H1 (cell line): ENCODE data around the gene NDUFB2. TPM values are rescaled to one million over a fixed set of nuclear protein-coding genes. Genes with fewer than 3 reads are reported as not detected.

Experiments used
- HDAC2 ChIP-seq, 2 experiments: fragments of 300-600 bp in 1 of 2; sonication (generic) in 1 of 2; IDR thresholded peaks; 2 replicates each; pipeline ENCODE4 v1.6.1; 2011 to 2012; ENCODE audit warnings: low read depth in 2 of 2, low read length in 2 of 2, mild to moderate bottlenecking in 2 of 2, moderate library complexity in 2 of 2, borderline replicate concordance in 1 of 2, inconsistent platforms in 1 of 2
- polyA plus RNA-seq, 7 experiments: library from polyadenylated mRNA; depleted of rRNA in 3 of 7; stranded (reverse) in 5 of 7; unstranded in 2 of 7; fragments of >200 nt in 5 of 7; fragments of 200-250 nt in 2 of 7; gene quantifications; 1 replicate in 5 of 7; 2 replicates in 1 of 7; 4 replicates in 1 of 7; pipeline versions ENCODE4 v1.2.1 to v1.2.3, GENCODE V29; 2011 to 2013; ENCODE audit warnings: missing spikeins in 2 of 7, mixed read lengths in 2 of 7
- total RNA-seq: library from RNA; stranded (reverse); fragmentation: NEBNext Ultra II Directional; extraction: Animal tissue kit (Norgen Biotek cat#: 25700); gene quantifications from 2 replicates; pipeline ENCODE4 v1.2.1, GENCODE V29; 2021

NDUFB2 gene
- total and polyA plus RNA-seq, 2 of the 8 experiments (the other 6 are each of a cell fraction or from before 2014, with no cell fraction given): 168 to 881 TPM

GRCh38 chr7:140654661-140655060 is 41.8 kb upstream of the NDUFB2 start (continued):
- TF ChIP-seq HDAC2 (IDR thresholded peaks at IDR 0.05; ENCODE audit: borderline replicate concordance in 1 of 2, low read depth in 2 of 2, low read length in 2 of 2): no peak
